HL-60 (cell line): ENCODE results near the gene GABRB3.

ENCODE experiments used
- CTCF ChIP-seq: IDR thresholded peaks from one replicate; pipeline ENCODE4 v1.5.1; 2011; ENCODE audit warnings: low read length, control low read depth, inconsistent platforms; ENCODE audit not compliant: insufficient read depth
- POLR2AphosphoS5 ChIP-seq: IDR thresholded peaks from 2 replicates; pipeline ENCODE4 v1.6.1; 2012; ENCODE audit warnings: low read depth
- REST ChIP-seq: IDR thresholded peaks from 2 replicates; pipeline ENCODE4 v1.6.1; 2012; ENCODE audit warnings: low read depth; ENCODE audit not compliant: insufficient replicate concordance

GRCh38 chr15:26640601-26641000 is 132.3 kb downstream of the GABRB3 start:
- TF ChIP-seq CTCF (no peak), POLR2AphosphoS5 (no peak), REST (no peak)
